Measurements from ENCODE around the gene BANP.

BANP gene

GRCh38 chr16:87949071-87949744, 2.0 kb upstream of the BANP start:
- no peak overlapping the region for H3K23ac ChIP-seq (ENCODE audit: low read length in 2 of 2)
- DNase-seq: no peak
- H3K4me3 ChIP-seq (ENCODE audit: insufficient read depth in 1 of 2, low read depth in 1 of 2, low read length in 2 of 2): no peak overlapping the region
- peaks cover 0 to 3% of the 10 kb centered on the region in 2 experiments for H3K27me3 ChIP-seq (ENCODE audit: control insufficient read depth in 1 of 2, insufficient read depth in 1 of 2, low read length in 2 of 2)
- no peak overlapping the region for H3K14ac ChIP-seq (ENCODE audit: low read length in 2 of 2)
- no peak overlapping the region for H2AFZ ChIP-seq (ENCODE audit: low read depth, low read length)
- no peak overlapping the region for H2BK5ac ChIP-seq (ENCODE audit: low read depth, low read length, poor library complexity, severe bottlenecking)
- H3K27ac ChIP-seq (ENCODE audit: low read length, poor library complexity, severe bottlenecking): no peak overlapping the region
- H2BK12ac ChIP-seq (ENCODE audit: low read length in 2 of 2): no peak overlapping the region
- H4K8ac ChIP-seq (ENCODE audit: low read length): no peak overlapping the region
- H3K79me1 ChIP-seq (replicated peaks; ENCODE audit: low read length, poor library complexity, severe bottlenecking): no peaks in the 10 kb centered on the region
- no peak overlapping the region for H3K4me2 ChIP-seq (ENCODE audit: low read length, poor library complexity, severe bottlenecking)
- 90% methylated on average over 16 of the region's 16 CpGs for WGBS
- H2AK5ac ChIP-seq (ENCODE audit: low read length, severe bottlenecking): no peak overlapping the region
- H4K91ac ChIP-seq (ENCODE audit: low read length): no peak overlapping the region
- no peak overlapping the region for H3K9ac ChIP-seq (ENCODE audit: low read length)
- no peak overlapping the region for H2BK15ac ChIP-seq (ENCODE audit: low read depth, poor library complexity, severe bottlenecking)
- no peak overlapping the region for H3K18ac ChIP-seq (ENCODE audit: low read depth in 1 of 2, low read length in 2 of 2)
- H2BK120ac ChIP-seq (ENCODE audit: low read depth, low read length): no peak overlapping the region
- H3K4me1 ChIP-seq (ENCODE audit: control insufficient read depth, insufficient read depth, low read depth, low read length): peaks cover 9% of the 10 kb centered on the region
- H3K36me3 ChIP-seq (ENCODE audit: control insufficient read depth in 1 of 2, insufficient read depth in 2 of 2, low read depth in 1 of 2, low read length in 2 of 2): peaks cover 0 to 10% of the 10 kb centered on the region in 2 experiments
- H3K9me3 ChIP-seq (ENCODE audit: control insufficient read depth, low read length): no peaks in the 10 kb centered on the region
- no peak overlapping the region for H3K4ac ChIP-seq (ENCODE audit: low read depth in 1 of 2, low read length in 2 of 2)

- peaks cover 23% of the 10 kb centered on the region for H3K4me1 ChIP-seq (ENCODE audit: control insufficient read depth, insufficient read depth, low read depth, low read length)
- no peaks in the 10 kb centered on the region for H3K27me3 ChIP-seq (ENCODE audit: control insufficient read depth in 1 of 2, insufficient read depth in 1 of 2, low read length in 2 of 2)
- peak overlapping the region; percentile 89 for H2BK5ac ChIP-seq (ENCODE audit: low read depth, low read length, poor library complexity, severe bottlenecking)
- peak overlapping the region; percentile 5 for H2AK5ac ChIP-seq (ENCODE audit: low read length, severe bottlenecking)
- no peak overlapping the region for H2AFZ ChIP-seq (ENCODE audit: low read depth, low read length)
- peak overlapping the region; percentile 84 to 99 for H3K14ac ChIP-seq (ENCODE audit: low read length in 2 of 2)
- H3K9ac ChIP-seq (ENCODE audit: low read length): peak overlapping the region; percentile 99
- peak overlapping the region; percentile 84 to 90 for H3K18ac ChIP-seq (ENCODE audit: low read depth in 1 of 2, low read length in 2 of 2)
- H3K36me3 ChIP-seq (ENCODE audit: control insufficient read depth in 1 of 2, insufficient read depth in 2 of 2, low read depth in 1 of 2, low read length in 2 of 2): peaks cover 9 to 10% of the 10 kb centered on the region in 2 experiments
- peak; percentile 41 for DNase-seq
- H4K8ac ChIP-seq (ENCODE audit: low read length): peak overlapping the region; percentile 80
- WGBS: 4% methylated on average over 71 of the region's 82 CpGs
- peak overlapping the region; percentile 85 to 95 for H3K4me3 ChIP-seq (ENCODE audit: insufficient read depth in 1 of 2, low read depth in 1 of 2, low read length in 2 of 2)
- H3K4me2 ChIP-seq (ENCODE audit: low read length, poor library complexity, severe bottlenecking): peak overlapping the region; percentile 72
- H4K91ac ChIP-seq (ENCODE audit: low read length): peak overlapping the region; percentile 88
- peak overlapping the region; percentile 68 for H2BK15ac ChIP-seq (ENCODE audit: low read depth, poor library complexity, severe bottlenecking)
- peaks cover 5% of the 10 kb centered on the region for H3K79me1 ChIP-seq (replicated peaks; ENCODE audit: low read length, poor library complexity, severe bottlenecking)
- no peaks in the 10 kb centered on the region for H3K9me3 ChIP-seq (ENCODE audit: control insufficient read depth, low read length)
- peak overlapping the region in 1 of 2 experiments; percentile 32 for H3K23ac ChIP-seq (ENCODE audit: low read length in 2 of 2)
- no peak overlapping the region for H2BK12ac ChIP-seq (ENCODE audit: low read length in 2 of 2)
- peak overlapping the region; percentile 91 for H2BK120ac ChIP-seq (ENCODE audit: low read depth, low read length)
- peak overlapping the region; percentile 75 for H3K27ac ChIP-seq (ENCODE audit: low read length, poor library complexity, severe bottlenecking)
- peak overlapping the region; percentile 91 to 96 for H3K4ac ChIP-seq (ENCODE audit: low read depth in 1 of 2, low read length in 2 of 2)
Measured at GRCh38 chr16:87951552-87952538, 611 bp downstream of the BANP start.

GRCh38 chr16:87952751-87953150, 1.5 kb downstream of the BANP start:
- no peak overlapping the region for H2BK5ac ChIP-seq (ENCODE audit: low read depth, low read length, poor library complexity, severe bottlenecking)
- no peak overlapping the region for H2BK120ac ChIP-seq (ENCODE audit: low read depth, low read length)
- no peak overlapping the region for H3K14ac ChIP-seq (ENCODE audit: low read length in 2 of 2)
- H3K4ac ChIP-seq (ENCODE audit: low read depth in 1 of 2, low read length in 2 of 2): no peak overlapping the region
- H3K9ac ChIP-seq (ENCODE audit: low read length): peak overlapping the region; percentile 99
- no peak overlapping the region for H3K23ac ChIP-seq (ENCODE audit: low read length in 2 of 2)
- peak overlapping the region in 1 of 2 experiments; percentile 95 for H3K4me3 ChIP-seq (ENCODE audit: insufficient read depth in 1 of 2, low read depth in 1 of 2, low read length in 2 of 2)
- no peak overlapping the region for H2BK15ac ChIP-seq (ENCODE audit: low read depth, poor library complexity, severe bottlenecking)
- H3K4me2 ChIP-seq (ENCODE audit: low read length, poor library complexity, severe bottlenecking): peak overlapping the region; percentile 72
- H4K91ac ChIP-seq (ENCODE audit: low read length): no peak overlapping the region
- DNase-seq: no peak
- peaks cover 8% of the 10 kb centered on the region for H3K79me1 ChIP-seq (replicated peaks; ENCODE audit: low read length, poor library complexity, severe bottlenecking)
- no peaks in the 10 kb centered on the region for H3K27me3 ChIP-seq (ENCODE audit: control insufficient read depth in 1 of 2, insufficient read depth in 1 of 2, low read length in 2 of 2)
- H4K8ac ChIP-seq (ENCODE audit: low read length): no peak overlapping the region
- H2AFZ ChIP-seq (ENCODE audit: low read depth, low read length): no peak overlapping the region
- H3K27ac ChIP-seq (ENCODE audit: low read length, poor library complexity, severe bottlenecking): peak overlapping the region; percentile 75
- H2BK12ac ChIP-seq (ENCODE audit: low read length in 2 of 2): no peak overlapping the region
- peaks cover 10 to 16% of the 10 kb centered on the region in 2 experiments for H3K36me3 ChIP-seq (ENCODE audit: control insufficient read depth in 1 of 2, insufficient read depth in 2 of 2, low read depth in 1 of 2, low read length in 2 of 2)
- H3K4me1 ChIP-seq (ENCODE audit: control insufficient read depth, insufficient read depth, low read depth, low read length): peaks cover 27% of the 10 kb centered on the region
- H3K9me3 ChIP-seq (ENCODE audit: control insufficient read depth, low read length): no peaks in the 10 kb centered on the region
- 97% methylated on average over 15 of the region's 16 CpGs for WGBS
- no peak overlapping the region for H2AK5ac ChIP-seq (ENCODE audit: low read length, severe bottlenecking)
- no peak overlapping the region for H3K18ac ChIP-seq (ENCODE audit: low read depth in 1 of 2, low read length in 2 of 2)

Data from mesenchymal stem cell (in vitro differentiated cells and primary cell).